Endometrial microvascular endothelial cells (primary cell): ENCODE results near the gene ACHE. TPM values are rescaled to one million over a fixed set of nuclear protein-coding genes. Genes with fewer than 3 reads are reported as not detected.
"Not testable (repeated sequence)": the region's sequence is repeated elsewhere in the genome, so short reads cannot be mapped to it uniquely, and the experiment has no call there.

Experiments
- in situ Hi-C: cut with HindIII; loops from 2 replicates; pipeline ENCODE4 v1.10.0; 2017; ENCODE audit warnings: low sequenced_read_pairs, low pct_unique_long_range_greater_than_20kb; ENCODE audit errors: inconsistent ontology term
- total RNA-seq: library from RNA; depleted of rRNA; stranded (reverse); fragments of >200 nt; gene quantifications from one replicate; pipeline ENCODE4 v1.2.3, GENCODE V29; 2015; ENCODE audit errors: inconsistent ontology term

The ACHE gene
- total RNA-seq, 1 donor from 2014 or later, result not detected

DNA sequence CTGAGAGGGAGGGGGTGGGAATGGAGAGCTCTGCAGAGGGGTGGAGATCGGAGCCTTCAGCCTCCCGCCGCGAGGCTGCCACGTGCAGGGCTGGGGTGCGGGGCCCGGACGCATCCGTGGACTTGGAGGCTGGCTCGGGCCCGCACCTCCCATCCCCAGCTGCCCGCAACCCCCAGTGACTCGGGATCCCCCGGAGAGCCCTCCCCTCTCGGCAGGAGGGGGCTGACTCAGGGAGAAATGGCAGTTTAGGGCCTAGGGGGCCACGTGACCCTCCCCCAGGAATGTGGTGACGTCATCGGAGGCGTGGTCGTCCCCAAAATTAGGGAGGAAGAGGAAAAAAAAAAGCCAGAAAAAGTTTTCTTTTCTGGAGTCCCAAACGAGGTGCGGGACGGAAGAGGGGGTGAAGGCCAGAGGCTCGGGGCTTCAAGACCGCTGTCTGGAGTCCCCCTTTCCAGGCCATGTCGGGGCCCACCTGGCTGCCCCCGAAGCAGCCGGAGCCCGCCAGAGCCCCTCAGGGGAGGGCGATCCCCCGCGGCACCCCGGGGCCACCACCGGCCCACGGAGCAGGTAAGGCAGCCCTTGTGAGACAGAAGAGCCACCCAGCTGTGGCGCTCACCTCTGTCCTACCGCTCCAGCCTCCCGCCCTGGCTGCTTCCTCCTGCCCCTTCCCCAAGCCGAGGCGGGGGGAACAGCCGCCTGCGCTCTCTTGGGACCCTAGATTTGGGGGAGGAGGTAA is 28.5 kb downstream of the ACHE start, which contains the start of gene TRIP6:
Gene TRIP6 (plus strand): TSS at position 348 of the 736 bp plus-strand sequence. CDS start 111 bp downstream, at position 459.
- in situ Hi-C loops, result no loop called here

DNA sequence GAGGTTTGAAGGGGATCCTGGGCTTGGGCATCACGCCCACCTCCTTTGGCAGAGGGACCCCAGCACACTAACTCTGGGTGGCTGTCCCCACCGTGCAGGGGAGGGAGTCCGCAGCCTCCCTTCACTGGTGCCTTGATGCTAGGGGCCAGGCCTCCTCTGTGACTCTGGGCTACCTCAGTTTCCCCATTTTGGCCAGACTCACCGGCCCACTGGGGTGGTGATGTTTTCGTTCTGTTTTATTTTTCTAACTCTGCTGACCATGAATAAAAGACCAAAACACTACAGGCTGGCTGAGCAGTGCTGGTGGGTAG is 29.0 kb downstream of the ACHE start:
- in situ Hi-C loops, result no loop called here

DNA sequence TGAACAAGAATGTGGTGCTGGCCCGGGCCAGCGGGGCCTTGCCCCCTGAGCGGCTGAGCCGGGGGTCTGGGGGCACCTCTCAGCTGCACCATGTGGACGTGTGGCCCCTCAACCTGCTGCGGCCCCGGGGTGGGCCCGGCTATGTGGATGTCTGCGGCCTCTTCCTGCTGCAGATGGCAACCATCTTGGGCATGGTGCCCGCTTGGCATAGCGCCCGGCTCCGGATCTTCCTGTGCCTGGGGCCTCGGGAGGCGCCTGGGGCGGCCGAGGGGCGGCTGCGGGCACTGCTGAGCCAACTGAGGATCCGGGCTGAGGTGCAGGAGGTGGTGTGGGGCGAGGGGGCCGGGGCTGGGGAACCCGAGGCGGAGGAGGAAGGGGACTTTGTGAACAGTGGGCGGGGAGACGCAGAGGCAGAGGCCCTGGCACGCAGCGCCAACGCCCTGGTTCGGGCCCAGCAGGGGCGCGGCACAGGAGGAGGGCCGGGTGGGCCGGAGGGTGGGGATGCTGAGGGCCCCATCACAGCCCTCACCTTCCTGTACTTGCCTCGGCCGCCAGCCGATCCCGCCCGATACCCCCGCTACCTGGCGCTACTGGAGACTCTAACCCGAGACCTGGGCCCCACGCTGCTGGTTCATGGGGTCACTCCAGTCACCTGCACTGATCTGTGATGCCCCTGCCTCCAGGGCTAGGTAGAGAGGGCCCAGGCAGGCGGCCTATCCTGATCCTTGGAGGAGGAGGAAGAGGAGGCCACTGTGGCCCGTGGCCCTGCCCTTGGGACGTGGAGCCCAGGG is 29.6 kb downstream of the ACHE start:
- in situ Hi-C loops, result no loop called here

DNA sequence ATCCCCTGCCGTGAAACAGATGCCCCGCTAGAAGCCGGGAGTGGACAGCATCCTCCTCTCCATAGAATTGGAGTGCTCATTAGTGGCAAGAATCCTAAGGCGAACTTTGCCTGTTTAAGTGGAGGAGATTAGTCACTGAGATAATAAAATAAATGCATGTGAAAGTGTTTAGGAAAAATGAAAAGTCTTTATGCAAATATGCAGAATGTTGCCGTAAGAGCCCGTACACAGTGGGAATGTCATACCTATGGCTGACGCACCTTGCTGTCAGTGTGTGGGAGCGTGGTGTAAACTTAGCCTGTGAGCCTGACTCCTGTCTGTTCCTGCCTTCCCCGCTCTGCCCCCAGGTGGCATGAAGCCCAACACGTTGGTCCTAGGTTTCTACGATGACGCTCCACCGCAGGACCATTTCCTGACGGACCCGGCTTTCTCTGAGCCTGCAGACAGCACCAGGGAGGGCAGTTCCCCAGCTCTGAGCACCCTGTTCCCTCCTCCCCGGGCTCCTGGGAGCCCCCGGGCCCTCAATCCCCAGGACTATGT is 30.2 kb downstream of the ACHE start:
- in situ Hi-C loops, result no loop called here

DNA sequence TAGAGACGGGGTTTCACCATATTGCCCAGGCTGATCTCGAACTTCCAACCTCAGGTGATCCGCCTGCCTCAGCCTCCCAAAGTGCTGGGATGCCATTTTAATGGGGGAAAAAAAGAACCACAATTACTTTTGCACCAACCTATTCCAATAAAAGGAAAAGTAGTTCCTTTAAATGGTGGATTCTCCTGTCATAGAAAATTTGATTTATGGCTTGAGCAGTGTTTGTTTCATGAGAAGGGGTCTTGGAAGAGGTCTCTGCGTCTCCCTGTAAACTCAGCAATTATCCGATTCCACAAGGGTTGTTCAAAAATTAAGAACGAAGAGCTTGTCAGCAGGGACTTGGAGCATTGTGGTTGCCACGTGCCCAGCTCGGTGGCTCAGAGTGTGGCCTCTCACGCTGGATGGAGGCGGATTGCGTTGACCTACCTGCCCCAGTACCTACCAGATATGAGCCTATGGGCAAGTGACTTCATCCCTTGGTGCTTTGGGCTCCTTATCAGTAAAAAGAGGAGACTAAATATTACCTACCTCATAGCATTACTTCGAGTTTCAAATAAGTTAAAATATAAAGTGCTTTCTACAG is 31.3 kb downstream of the ACHE start:
- in situ Hi-C loops, result no loop called here

DNA sequence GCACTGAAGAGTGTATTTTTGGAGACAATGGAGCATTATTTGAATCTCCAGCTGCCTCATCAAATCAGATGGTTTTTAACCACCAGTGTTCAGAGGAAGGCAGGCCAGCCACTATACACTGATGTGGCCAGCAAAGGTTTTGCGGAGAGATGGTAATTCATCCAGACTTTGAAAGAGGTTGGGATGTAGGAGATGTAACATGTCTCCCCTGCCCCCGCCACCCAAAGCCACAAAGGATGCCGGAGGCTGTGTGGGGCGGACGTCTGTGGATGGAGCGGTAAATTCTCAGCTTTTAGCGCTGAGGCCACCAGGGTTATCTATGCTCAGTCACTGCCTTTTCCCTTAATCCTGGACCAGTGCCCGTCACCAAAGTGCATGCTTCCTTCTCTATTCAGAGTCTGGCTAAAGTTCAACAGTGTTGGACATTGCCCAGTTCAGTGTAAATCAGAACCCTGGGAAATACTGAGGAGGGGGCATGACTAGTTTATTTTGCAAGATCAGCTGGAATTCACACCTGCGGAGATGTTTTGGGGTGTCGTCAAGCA is 32.2 kb downstream of the ACHE start:
- in situ Hi-C loops, result no loop called here

DNA sequence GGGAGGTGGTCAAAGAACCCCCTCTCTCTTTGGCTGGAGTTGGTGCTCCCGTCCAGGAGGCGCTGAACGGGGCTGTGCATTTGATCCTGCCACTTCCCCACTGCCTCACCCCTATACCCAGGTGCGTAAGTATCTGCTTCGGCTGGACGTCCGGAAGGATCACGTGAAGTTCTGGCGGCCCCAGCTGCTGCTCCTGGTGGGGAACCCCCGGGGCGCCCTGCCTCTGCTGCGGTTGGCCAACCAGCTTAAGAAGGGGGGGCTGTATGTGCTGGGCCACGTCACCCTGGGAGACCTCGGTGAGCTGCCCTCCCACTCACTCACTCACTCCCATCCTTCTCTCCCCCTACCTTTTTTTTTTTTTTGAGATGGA is 34.1 kb downstream of the ACHE start:
- in situ Hi-C loops, result no loop called here

DNA sequence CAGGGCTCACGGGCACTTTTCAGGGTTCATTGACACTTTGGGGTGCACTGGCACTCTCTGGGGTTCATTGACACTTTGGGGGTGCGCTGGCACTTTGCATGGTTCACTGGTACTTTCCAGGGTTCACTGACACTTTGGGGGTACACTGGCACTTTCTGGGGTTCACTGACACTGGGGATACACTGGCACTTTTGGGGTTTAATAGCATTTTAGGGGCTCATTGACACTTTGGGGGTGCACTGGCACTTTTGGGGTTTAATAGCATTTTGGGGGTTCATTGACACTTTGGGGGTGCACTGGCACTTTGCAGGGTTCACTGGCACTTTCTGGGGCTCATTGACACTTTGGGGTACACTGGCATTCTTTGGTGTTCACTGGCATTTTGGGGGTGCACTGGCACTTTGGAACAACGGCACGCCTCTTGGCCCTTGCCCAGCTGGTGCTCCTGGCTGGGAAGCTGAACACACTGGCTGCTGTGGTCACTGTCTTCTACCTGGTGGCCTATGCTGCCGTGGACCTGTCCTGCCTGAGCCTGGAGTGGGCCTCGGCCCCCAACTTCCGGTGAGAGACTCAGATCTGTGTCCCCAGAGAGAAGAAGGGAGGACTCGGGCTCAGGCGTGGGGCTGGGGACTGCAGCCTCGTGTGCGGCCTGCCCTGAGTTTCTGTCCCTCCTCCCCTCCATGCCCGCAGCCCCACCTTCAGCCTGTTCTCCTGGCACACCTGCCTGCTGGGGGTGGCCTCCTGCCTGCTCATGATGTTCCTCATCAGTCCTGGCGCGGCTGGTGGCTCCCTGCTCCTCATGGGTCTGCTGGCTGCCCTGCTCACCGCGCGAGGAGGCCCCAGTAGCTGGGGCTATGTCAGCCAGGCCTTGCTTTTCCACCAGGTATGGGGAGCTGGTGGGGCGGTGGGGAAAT is 34.7 kb downstream of the ACHE start:
- in situ Hi-C loops, result no loop called here

DNA sequence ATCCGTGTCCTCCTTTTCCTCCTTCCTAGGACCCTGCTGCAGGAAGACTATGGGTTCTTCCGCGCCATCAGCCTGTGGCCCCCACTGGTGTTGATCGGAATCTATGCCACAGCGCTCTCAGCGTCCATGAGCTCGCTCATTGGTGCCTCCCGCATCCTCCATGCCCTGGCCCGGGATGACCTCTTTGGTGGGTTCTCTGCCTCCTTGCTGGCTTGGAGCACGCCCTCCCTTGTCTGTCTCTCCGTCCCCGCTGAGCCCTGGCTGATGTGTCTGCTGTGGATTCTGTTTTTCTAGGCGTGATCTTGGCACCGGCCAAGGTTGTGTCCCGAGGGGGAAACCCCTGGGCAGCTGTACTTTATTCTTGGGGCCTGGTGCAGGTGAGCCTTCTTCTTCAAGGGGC is 35.8 kb downstream of the ACHE start:
- in situ Hi-C loops, result no loop called here

DNA sequence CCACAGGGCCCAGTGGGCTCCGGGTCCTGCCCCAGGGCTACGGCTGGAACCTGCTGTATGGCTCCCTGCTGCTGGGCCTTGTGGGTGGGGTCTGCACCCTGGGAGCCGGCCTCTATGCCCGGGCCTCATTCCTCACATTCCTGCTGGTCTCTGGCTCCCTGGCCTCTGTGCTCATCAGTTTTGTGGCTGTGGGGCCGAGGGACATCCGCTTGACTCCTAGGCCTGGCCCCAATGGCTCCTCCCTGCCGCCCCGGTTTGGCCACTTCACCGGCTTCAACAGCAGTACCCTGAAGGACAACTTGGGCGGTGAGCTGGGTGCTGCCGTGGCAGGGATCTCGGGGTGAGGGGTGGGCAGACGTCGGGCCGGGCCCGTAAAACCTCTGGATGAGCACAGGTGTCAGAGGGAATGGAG is 38.8 kb downstream of the ACHE start:
- in situ Hi-C loops, result no loop called here

DNA sequence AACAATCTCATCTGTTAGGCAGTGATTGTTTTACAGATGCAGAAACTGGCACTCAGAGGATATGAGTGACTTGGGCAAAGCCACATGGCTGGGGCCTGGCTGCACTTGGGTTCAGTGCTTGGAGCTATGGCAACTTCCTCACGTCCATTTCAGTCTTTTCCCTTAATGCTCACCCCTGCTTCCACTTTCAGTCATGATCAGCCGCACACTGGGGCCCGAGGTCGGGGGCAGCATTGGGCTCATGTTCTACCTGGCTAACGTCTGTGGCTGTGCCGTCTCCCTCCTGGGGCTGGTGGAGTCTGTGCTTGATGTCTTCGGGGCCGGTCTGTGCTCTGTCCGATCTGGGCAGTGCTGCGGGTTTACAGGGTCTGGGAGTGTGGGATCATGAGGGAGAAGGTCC is 40.2 kb downstream of the ACHE start:
- in situ Hi-C loops, result no loop called here

DNA sequence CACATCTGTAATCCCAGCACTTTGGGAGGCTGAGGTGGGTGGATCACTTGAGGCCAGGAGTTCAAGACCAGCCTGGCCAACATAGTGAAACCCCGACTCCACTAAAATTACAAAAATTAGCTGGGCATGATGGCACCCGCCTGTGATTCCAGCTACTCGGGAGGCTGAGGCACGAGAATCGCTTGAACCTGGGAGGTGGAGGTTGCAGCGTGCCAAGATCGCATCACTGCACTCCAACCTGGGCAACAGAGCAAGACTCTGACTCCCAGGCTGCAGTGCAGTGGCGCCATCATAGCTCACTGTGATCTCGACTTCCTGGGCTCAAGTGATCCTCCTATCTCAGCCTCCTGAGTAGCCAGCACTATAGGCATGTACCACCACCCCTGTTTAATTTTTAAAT is 40.8 kb downstream of the ACHE start:
- in situ Hi-C loops, result not testable (repeated sequence)

DNA sequence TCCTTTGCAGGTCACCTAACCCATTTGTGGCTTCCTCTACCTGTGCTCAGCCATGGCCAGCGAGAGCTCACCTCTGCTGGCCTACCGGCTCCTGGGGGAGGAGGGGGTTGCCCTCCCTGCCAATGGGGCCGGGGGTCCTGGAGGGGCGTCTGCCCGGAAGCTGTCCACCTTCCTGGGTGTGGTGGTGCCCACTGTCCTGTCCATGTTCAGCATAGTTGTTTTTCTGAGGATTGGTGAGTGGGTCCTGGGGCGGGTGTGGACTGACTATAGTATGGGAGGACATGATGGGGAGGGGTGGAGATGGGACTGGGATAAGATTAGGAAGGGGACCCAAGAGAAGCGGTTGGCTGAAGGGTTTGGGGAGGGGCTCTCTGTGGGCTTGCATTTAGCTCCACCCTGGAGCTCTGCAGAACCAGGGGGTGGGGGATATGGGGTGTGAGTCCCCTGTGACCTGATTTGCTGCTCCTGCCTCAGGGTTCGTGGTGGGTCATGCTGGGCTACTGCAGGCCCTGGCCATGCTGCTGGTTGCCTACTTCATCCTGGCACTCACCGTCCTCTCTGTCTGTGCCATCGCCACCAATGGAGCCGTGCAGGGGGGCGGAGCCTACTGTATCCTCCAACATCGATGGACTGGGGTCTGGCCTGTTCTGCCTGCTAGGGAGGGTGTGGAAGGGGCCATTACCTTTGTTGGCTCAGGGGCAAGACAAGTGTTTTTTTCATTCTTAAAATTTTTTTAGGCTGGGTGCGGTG is 41.4 kb downstream of the ACHE start:
- in situ Hi-C loops, result no loop called here

DNA sequence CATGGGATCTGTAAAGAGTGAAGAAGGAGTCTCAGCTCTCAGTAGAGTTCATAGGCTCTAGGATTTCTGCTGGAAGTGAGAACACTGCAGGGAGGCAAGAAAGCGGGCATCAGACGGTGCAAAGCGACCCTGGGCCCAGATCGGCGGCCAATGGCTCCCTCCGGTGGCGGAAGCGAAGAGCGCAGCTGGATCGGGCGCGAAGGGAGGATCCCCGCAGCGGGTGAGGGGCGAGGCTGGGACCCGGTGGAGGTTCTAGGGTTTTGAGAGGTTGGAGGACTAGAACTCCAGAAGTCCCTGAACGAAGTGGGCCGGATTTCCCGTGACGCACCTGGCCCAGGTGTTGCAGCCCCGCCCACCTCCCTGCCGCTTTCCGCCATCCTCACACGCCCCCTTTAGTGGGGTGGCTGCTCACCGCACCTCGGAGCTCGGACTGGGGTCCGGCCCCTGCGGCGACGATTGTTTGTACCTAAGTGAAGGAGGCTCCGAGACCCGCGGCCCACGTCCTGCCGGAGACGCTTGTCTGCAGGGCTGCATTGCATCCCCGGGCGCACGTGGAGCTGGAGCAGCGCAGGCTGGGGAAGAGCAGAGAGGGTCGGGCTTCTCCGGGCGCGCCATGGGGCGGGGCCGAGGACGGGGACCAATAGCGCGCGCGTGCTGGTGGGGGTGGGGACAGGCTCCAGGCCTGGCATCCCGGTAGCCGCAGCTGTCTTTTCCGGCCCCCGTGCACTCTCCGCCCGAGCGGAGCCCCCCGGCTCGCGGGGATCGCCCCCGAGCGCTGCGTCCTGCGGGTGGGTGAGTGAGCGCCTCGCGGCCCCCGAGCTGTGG is 43.4 kb downstream of the ACHE start, which contains the start of gene SLC12A9:
Gene SLC12A9 (plus strand): TSS at position 666 of the 825 bp plus-strand sequence. CDS start 1,485 bp downstream, outside the sequence.
- in situ Hi-C loops, result no loop called here

DNA sequence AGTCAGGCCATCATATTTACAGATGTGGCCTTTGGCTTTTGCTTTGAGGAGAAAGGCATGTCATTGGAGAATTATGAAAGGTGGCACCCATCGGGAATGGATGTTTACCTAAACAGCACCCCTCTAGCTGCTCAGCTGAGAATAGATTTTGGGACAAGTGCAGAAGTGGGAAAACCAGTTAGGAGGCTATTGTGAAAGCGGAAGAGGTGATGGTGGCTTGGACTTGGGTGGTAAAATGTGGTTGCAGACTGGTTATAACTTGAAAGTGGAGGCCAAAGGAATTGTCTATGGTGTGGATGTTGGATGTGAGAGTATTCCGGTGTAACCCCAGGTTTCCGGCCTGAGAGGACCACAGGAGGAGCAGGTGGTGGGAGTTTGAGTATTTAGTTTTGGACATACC is 48.3 kb downstream of the ACHE start:
- in situ Hi-C loops, result no loop called here

DNA sequence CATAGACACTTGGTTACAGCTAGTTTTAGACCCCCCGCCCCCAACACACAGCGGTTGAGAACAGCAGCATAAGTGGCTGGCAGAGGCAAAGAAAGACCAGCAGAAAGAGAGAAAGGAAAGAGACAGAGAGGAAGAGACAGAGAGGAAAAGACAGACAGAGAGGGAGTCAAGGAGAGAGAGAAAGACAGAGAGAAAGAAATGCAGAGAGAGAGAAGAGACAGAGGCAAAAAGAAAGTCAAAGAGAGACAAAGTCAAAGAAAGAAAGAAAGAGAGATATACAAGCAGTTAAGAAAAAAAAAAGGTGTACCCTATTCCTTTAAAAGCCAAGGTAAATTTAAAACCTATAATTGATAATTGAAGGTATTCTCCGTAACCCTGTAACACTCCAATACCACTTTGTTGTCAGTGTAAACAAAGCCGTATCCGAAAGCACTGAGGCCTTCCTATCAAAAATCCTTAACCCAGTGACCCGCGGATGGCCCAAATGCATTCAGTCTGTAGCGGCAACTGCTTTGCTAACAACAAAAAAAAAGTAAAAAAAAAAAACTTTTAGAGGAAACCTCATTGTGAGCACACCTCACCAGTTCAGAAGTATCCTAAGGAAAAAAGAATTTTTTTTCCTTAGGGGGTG is 55.1 kb downstream of the ACHE start:
- in situ Hi-C loops, result no loop called here
